Retinal pigment epithelial cell (primary cell): ENCODE measurements around the gene COMMD7.

Experiments used
- DNase-seq: peaks from one replicate; pipeline ENCODE4 v3.0.0-alpha.2; 2010; ENCODE audit warnings: low read depth
- H3K4me3 ChIP-seq: 2 replicates; pipeline ENCODE4 v1.5.1; 2011; ENCODE audit warnings: mild to moderate bottlenecking, low read length, control low read depth, moderate library complexity
- CTCF ChIP-seq: conservative IDR thresholded peaks from 2 replicates; pipeline ENCODE4 v1.5.1; 2011; ENCODE audit warnings: low read depth, low read length, control low read depth, inconsistent platforms

Gene COMMD7

DNA sequence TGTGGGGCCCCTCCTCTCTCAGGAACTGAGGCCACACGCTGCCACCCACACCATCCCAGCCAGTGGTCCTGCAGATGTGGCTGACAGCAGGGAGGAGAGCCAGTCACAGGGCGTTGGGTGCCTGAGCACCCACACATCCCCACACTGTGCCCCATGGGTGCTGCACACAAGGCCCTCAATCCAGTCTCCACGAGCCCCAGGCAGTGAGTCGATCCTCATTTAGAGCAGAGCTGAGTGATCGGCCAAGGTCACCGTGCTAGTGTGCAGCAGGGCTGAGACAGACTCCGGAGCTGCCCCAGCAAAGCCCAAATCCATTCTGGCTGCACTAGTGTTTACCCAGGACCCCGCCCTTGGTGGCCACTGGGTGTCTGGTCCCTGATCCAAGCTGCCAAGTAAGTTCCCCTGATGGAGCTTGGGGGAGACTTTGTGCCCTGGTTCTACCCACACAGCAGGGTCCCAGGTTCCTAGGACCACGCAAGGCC lies 78.5 kb downstream of the COMMD7 start:
- DNase-seq, result no peak
- no peak overlapping the region for H3K4me3 ChIP-seq
- no peak for TF ChIP-seq CTCF

DNA sequence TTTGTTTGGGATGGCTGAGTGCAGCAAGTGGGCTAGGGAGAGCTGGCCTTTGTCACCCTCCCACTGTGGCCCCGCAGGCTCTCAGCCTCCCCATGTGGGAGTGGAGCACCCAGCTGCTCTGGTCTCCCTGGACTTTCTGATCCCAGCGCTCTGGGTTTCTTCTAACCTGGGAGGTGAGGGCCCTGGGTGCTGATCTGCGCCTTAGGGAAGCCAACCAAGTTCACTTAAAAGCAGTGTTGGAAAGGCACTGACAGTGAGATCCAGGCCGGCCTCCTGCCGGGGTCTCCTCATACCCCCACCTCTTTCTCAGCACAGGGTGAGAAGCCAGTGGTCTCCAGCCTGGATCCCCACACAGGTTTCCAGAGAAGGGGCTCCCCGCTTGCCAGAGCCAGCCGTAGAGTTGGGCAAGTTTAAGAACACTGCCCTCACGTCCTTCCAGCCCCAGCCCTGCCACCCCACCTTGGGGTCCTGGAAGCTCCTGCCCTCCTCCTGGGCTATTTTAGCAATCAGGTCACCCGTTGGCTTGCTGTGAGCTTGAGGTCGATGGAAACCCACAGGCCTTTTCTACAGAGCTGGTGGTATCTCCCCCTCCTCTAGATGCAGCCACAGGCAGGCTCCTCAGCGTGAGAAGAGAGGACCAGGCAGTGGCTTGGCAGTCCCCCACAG lies 79.1 kb downstream of the COMMD7 start:
- no peak overlapping the region for H3K4me3 ChIP-seq
- TF ChIP-seq CTCF, result no peak
- DNase-seq, result no peak

GRCh38 chr20:32663335-32664011 lies 79.8 kb downstream of the COMMD7 start:
- TF ChIP-seq CTCF, result no peak

GRCh38 chr20:32661820-32662528 lies 81.3 kb downstream of the COMMD7 start:
- TF ChIP-seq CTCF, result no peak
- no peak for DNase-seq
- H3K4me3 ChIP-seq, result no peak overlapping the region

More at GRCh38 chr20:32663335-32664011, 79.8 kb downstream of the COMMD7 start:
- DNase-seq, result no peak
- no peak overlapping the region for H3K4me3 ChIP-seq

DNA sequence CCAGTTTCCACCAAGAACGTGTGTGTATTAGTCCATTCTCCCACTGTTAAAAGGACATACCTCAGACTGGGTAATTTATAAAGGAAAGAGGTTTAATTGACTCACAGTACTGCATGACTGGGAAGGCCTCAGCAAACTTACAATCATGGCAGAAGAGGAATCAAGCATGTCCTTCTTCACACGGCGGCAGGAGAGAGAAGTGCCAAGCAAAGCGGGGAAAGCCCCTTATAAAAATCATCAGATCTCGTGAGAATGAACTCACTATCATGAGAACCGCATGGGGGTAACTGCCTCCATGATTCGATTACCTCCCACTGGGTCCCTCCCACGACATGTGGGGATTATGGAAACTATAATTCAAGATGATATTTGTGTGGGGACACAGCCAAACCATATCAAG lies 82.6 kb downstream of the COMMD7 start:
- TF ChIP-seq CTCF, result no peak
- DNase-seq, result no peak
- no peak overlapping the region for H3K4me3 ChIP-seq

DNA sequence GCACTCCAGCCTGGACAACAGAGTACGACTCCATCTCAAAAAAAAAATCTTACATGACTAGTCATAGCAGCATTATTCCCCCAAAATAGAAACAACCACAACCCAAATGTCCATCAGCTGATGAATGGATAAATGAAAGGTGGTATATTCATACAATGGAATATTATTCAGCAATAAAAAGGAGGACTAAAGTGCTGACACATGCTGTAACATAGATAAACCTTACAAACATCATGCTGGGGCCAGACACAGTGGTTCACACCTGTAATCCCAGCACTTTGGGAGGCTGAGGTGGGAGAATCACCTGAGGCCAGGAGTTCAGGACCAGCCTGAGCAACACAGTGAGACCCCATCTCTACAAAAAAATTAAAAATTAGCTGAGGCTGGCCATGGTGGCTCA lies 86.4 kb downstream of the COMMD7 start:
- no peak for TF ChIP-seq CTCF
- no peak for DNase-seq
- no peak overlapping the region for H3K4me3 ChIP-seq
